Osteocyte (in vitro differentiated cells): ENCODE data around the gene SLC38A9. TPM values are rescaled to one million over a fixed set of nuclear protein-coding genes. Genes with fewer than 3 reads are reported as not detected.
"Not testable (repeated sequence)": the region's sequence is repeated elsewhere in the genome, so short reads cannot be mapped to it uniquely, and the experiment has no call there.

Experiments used
- DNase-seq: peaks from one replicate; pipeline ENCODE4 v3.0.0; 2021; ENCODE audit warnings: mixed read lengths; ENCODE audit not compliant: unreplicated experiment; ENCODE audit errors: extremely low spot score
- H3K27ac Mint-ChIP-seq: one replicate; pipeline ENCODE4 v1.8.0; 2021; ENCODE audit warnings: mild to moderate bottlenecking, mixed read lengths; ENCODE audit not compliant: unreplicated experiment
- H3K27me3 Mint-ChIP-seq: one replicate; pipeline ENCODE4 v1.8.0; 2021; ENCODE audit warnings: mixed read lengths; ENCODE audit not compliant: unreplicated experiment
- H3K36me3 Mint-ChIP-seq: one replicate; pipeline ENCODE4 v1.8.0; 2021; ENCODE audit warnings: mixed read lengths; ENCODE audit not compliant: unreplicated experiment
- H3K4me1 Mint-ChIP-seq: one replicate; pipeline ENCODE4 v1.8.0; 2021; ENCODE audit warnings: mixed read lengths; ENCODE audit not compliant: unreplicated experiment
- H3K4me3 Mint-ChIP-seq: one replicate; pipeline ENCODE4 v1.8.0; 2021; ENCODE audit warnings: mild to moderate bottlenecking, moderate library complexity, mixed read lengths; ENCODE audit not compliant: unreplicated experiment
- H3K9me3 Mint-ChIP-seq: one replicate; pipeline ENCODE4 v1.8.0; 2021; ENCODE audit warnings: mixed read lengths; ENCODE audit not compliant: unreplicated experiment
- CTCF ChIP-seq: fragments of 200-600 bp; sonication (generic); IDR thresholded peaks from 2 replicates; pipeline ENCODE4 v1.5.0; 2021; ENCODE audit warnings: antibody characterized with exemption, mild to moderate bottlenecking, moderate library complexity
- total RNA-seq: library from RNA; stranded (reverse); gene quantifications from 2 replicates; pipeline ENCODE4 v1.2.1, GENCODE V29; 2021

SLC38A9 gene
- total RNA-seq, 1 donor from 2014 or later: 24.3 TPM

GRCh38 chr5:55610542-55610941 is 101.6 kb downstream of the SLC38A9 start:
- no peaks in the 10 kb centered on the region for H3K9me3 Mint-ChIP-seq
- DNase-seq: no peak
- peaks cover 2% of the 10 kb centered on the region for H3K4me1 Mint-ChIP-seq
- no peak overlapping the region for H3K4me3 Mint-ChIP-seq
- H3K27ac Mint-ChIP-seq: no peak overlapping the region
- H3K36me3 Mint-ChIP-seq: no peaks in the 10 kb centered on the region
- TF ChIP-seq CTCF: no peak
- no peaks in the 10 kb centered on the region for H3K27me3 Mint-ChIP-seq

- Mint-ChIP-seq H3K4me3 (no peak overlapping the region), H3K4me1 (peaks cover 8% of the 10 kb centered on the region), H3K27me3 (no peaks in the 10 kb centered on the region), H3K27ac (no peak overlapping the region), H3K36me3 (no peaks in the 10 kb centered on the region), H3K9me3 (no peaks in the 10 kb centered on the region)
- no peak for DNase-seq
- no peak for TF ChIP-seq CTCF
Measured at GRCh38 chr5:55609413-55609812, 102.7 kb downstream of the SLC38A9 start.

GRCh38 chr5:55608595-55609349 is 103.4 kb downstream of the SLC38A9 start:
- Mint-ChIP-seq H3K4me1 (peaks cover 14% of the 10 kb centered on the region), H3K9me3 (no peaks in the 10 kb centered on the region), H3K4me3 (no peak overlapping the region), H3K27ac (no peak overlapping the region), H3K36me3 (no peaks in the 10 kb centered on the region), H3K27me3 (no peaks in the 10 kb centered on the region)
- DNase-seq: no peak
- TF ChIP-seq CTCF: no peak

DNA sequence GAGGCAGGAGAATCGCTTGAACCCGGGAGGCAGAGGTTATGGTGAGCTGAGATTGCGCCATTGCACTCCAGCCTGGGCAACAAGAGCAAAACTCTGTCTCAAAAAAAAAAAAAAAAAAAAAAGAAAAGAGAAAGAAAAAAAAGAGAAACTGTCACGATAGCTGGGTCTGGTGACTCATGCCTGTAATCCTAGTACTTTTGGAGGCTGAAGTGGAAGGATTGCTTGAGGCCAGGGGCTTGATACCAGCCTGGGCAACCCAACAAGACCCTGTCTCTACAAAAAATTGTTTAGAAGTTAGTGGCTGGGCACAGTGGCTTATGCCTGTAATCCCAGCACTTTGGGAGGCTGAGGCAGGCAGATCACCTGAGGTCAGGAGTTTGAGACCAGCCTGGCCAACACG is 104.8 kb downstream of the SLC38A9 start:
- H3K36me3 Mint-ChIP-seq, H3K27me3 Mint-ChIP-seq, H3K4me3 Mint-ChIP-seq, DNase-seq, H3K27ac Mint-ChIP-seq, H3K9me3 Mint-ChIP-seq: not testable (repeated sequence)
- H3K4me1 Mint-ChIP-seq: peaks cover 28% of the 10 kb centered on the region

DNA sequence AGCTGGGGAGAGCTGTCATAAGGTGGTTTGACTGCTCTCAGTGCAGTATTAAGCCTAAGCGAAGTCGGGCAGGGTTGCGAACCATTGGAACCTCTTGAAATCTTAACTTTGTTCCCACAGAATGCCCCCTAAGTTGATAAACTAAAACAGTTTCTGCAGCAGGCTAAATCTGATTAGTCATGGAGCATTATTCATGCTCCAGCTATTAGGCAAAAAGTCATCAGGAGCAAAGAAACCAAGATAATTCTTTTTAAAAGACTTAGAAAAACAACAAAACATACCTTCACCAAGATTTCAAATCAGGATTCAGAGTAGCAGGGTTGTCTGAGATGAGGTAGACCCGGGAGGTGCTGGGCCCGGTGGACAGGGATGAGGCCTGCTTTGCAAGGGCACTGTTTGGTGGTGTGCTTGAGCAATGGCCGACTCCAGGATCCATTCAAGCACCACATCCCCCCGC is 107.5 kb downstream of the SLC38A9 start:
- Mint-ChIP-seq H3K4me3 (no peak overlapping the region), H3K36me3 (no peaks in the 10 kb centered on the region), H3K9me3 (no peaks in the 10 kb centered on the region), H3K27ac (peak overlapping the region; percentile 57), H3K4me1 (peaks cover 53% of the 10 kb centered on the region), H3K27me3 (no peaks in the 10 kb centered on the region)
- TF ChIP-seq CTCF: no peak
- peak; percentile 49 for DNase-seq
